KOPT-K1 (cell line): Measurements from ENCODE around the gene CD276.
"Not testable (repeated sequence)": the region's sequence is repeated elsewhere in the genome, so short reads cannot be mapped to it uniquely, and the experiment has no call there.

Source experiments
- H3K27ac ChIP-seq: fragments of 200-600 bp; sonication (generic); 2 replicates; pipeline ENCODE4 v1.5.1; 2016; ENCODE audit warnings: antibody characterized with exemption, mild to moderate bottlenecking, low read depth, low read length; ENCODE audit not compliant: poor library complexity, severe bottlenecking
- H3K36me3 ChIP-seq: fragments of 200-600 bp; sonication (generic); 2 replicates; pipeline ENCODE4 v1.5.1; 2017; ENCODE audit warnings: antibody characterized with exemption, mild to moderate bottlenecking, low read length, moderate library complexity; ENCODE audit not compliant: insufficient read depth
- H3K9me3 ChIP-seq: fragments of 200-600 bp; sonication (generic); 2 replicates; pipeline ENCODE4 v1.5.1; 2017; ENCODE audit warnings: antibody characterized with exemption, low read length, mild to moderate bottlenecking; ENCODE audit not compliant: insufficient read depth, poor library complexity, severe bottlenecking

The CD276 gene

DNA sequence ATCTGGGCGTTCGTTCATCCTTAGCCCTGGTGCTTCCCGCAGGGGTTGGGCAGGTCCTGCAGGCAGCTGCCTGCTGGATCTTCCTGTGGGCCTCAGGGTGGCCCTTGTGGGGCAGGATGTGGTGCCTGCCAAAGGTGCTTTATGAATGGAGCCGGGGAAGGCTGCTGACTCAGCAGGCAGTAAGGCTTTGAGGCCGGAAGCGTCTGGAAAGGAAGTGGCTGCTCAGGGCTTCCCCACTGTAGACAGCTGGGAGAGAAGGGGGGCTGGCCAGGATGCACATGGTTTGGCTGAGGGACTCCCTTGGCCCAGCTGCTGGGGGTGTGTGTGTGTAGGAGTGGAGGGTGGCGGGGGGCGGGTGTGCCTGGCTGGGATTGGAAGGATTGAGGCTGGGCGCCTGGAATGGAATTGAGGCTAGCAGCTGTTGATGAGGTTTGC is 12.9 kb downstream of the CD276 start:
- Histone ChIP-seq H3K27ac (no peak overlapping the region), H3K36me3 (no peaks in the 10 kb centered on the region), H3K9me3 (no peaks in the 10 kb centered on the region)

DNA sequence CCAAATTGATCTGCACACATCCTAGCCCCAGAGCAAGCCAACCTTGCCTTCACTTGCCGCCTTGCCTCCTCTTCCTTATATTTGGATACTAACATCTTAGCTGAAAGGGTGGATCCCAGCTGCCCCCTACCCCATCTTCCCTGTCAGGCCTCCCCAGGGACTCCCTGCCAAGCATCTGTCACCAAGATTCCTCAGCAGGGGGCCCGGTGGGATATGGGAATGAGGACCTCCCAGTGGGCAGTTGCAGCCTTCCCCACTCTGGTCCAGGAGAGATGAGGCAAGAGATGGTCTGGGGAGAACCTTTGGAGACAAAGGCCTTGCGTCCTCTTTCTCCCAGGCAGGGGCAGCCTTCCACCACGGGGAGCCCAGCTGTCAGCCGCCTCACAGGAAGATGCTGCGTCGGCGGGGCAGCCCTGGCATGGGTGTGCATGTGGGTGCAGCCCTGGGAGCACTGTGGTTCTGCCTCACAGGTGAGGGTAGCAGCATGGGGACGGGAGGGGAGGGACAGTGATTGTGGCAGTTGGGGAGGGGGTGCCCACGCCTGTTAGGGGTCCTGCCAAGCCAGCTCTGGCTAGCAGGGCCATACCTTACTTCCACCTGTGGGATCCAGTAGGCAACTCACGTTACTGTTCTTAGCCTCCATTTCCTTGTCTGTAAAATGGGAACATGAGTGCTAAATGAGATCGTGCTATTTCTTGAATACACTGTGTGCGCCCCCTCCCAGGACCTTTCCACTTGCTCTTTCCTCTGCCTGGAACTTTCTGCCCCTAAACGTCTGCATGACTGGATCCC is 15.3 kb downstream of the CD276 start:
- H3K36me3 ChIP-seq: no peaks in the 10 kb centered on the region
- no peak overlapping the region for H3K27ac ChIP-seq
- no peaks in the 10 kb centered on the region for H3K9me3 ChIP-seq

DNA sequence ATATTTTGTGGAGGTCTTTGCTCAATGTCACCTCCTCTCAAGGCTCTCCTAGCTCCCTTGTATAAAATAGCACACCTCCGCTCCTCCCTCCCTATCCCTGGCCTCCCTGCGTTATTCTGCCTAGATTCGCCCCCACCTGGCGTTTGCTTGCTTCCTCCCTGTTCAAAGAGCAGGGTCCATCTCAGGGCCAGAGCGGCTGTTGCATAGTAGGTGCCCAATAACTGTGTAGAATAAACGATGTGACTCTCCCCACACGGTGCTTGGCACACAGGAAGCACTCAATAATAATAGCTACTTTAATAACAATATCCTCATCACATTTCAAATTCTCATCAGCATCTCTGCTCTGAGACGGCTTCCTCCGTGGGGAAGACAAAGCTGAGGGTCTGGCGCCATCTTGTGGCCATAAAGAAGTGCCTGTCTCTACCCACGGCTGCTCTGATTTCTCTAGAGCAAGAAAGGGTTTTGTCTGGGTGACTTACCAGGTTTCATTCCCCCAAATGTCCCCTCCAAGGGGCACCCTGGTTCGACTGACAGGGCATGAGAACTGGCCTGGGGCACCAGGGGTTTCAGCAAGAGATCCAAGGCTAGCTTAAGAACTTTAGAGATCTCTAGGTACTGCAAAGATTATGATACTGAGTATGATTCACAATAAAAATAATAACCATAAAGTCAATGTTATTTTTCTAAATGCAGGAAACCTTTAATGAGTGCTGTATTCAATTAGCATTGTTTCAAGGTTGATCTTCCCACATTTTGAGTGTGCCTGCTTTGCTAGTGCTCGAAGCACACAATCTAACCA is 16.1 kb downstream of the CD276 start:
- Histone ChIP-seq H3K36me3 (no peaks in the 10 kb centered on the region), H3K27ac (no peak overlapping the region), H3K9me3 (no peaks in the 10 kb centered on the region)

DNA sequence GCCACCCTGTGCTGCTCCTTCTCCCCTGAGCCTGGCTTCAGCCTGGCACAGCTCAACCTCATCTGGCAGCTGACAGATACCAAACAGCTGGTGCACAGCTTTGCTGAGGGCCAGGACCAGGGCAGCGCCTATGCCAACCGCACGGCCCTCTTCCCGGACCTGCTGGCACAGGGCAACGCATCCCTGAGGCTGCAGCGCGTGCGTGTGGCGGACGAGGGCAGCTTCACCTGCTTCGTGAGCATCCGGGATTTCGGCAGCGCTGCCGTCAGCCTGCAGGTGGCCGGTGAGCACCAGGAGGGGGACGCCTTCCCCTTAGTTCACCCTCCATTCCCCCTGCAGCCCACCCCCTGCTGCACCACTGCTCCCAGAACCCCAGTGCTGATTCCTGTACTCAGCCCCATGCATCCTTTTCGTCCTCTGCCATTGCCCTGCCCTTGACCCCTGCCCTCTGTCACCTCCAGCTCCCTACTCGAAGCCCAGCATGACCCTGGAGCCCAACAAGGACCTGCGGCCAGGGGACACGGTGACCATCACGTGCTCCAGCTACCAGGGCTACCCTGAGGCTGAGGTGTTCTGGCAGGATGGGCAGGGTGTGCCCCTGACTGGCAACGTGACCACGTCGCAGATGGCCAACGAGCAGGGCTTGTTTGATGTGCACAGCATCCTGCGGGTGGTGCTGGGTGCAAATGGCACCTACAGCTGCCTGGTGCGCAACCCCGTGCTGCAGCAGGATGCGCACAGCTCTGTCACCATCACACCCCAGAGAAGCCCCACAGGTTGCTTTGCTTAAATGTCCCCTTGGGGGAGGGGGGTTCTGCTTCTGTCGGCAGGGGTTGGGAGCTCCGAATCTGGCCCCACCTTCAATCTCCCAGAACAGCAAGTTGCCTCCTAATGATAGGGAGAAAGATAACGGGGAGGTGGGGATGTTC is 18.4 kb downstream of the CD276 start:
- H3K36me3 ChIP-seq, H3K27ac ChIP-seq, H3K9me3 ChIP-seq: not testable (repeated sequence)

DNA sequence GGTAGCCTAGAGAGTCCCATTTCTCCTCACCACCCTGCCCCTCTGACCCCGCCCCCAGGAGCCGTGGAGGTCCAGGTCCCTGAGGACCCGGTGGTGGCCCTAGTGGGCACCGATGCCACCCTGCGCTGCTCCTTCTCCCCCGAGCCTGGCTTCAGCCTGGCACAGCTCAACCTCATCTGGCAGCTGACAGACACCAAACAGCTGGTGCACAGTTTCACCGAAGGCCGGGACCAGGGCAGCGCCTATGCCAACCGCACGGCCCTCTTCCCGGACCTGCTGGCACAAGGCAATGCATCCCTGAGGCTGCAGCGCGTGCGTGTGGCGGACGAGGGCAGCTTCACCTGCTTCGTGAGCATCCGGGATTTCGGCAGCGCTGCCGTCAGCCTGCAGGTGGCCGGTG is 19.4 kb downstream of the CD276 start:
- not testable (repeated sequence) for H3K36me3 ChIP-seq, H3K27ac ChIP-seq, H3K9me3 ChIP-seq

DNA sequence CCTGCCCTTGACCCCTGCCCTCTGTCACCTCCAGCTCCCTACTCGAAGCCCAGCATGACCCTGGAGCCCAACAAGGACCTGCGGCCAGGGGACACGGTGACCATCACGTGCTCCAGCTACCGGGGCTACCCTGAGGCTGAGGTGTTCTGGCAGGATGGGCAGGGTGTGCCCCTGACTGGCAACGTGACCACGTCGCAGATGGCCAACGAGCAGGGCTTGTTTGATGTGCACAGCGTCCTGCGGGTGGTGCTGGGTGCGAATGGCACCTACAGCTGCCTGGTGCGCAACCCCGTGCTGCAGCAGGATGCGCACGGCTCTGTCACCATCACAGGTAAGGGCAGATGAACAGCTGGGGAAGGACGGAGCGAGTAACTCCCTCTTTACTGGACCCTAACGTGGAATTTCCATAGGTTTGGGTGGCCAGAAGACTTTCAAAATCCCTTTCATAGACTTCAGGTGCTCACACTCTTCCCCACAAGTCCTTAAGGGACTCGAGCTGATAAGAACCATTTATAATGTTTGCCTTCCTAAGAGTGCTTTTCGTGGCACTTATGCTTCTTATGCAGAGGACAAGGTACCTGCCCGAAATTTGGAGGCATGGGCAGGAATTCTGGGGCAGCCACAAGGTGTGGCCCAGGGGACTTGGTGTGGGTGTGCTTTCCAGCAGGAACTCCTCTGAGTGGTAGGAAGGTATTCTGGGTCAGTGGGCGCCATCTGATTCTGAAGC is 20.1 kb downstream of the CD276 start:
- not testable (repeated sequence) for H3K36me3 ChIP-seq, H3K9me3 ChIP-seq, H3K27ac ChIP-seq

DNA sequence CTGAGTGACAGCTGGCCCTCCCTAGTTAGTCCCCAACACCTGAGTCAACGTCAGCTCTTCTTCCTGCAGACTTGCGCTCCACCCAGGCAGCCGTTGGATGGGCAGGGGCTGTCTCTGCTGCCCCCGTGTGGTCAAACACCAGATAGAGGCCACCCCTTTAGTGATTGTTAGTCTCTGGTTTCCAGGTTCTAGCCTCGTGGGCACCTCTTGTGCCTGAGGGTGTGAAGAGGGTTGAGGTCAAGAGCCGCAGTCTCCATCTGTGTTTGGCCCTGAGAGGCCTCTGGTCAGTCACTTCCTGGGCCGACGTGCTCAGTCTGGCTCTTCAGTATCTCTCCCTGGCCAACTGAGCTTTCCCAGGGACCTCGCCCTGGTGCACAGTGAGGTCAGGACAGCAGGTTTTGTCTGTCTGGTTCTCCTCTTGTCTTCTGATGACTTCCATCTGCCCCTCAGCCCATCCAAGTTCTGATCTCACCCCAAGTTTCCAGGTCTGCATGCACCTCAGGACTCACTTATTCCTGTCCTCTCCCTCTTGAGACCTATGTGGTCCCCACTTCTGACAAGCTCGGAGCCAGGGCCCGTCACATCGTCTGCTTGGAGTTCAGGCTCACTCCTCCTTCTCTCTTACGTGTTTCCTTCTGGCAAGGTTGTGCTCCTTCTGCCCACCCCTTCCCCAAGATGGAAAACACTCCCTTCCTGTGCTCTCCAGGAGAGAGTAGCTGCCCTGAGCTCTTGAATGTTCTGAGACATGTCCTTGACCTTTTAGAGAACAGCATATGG is 20.9 kb downstream of the CD276 start:
- Histone ChIP-seq H3K36me3 (no peaks in the 10 kb centered on the region), H3K9me3 (no peaks in the 10 kb centered on the region), H3K27ac (no peak overlapping the region)

DNA sequence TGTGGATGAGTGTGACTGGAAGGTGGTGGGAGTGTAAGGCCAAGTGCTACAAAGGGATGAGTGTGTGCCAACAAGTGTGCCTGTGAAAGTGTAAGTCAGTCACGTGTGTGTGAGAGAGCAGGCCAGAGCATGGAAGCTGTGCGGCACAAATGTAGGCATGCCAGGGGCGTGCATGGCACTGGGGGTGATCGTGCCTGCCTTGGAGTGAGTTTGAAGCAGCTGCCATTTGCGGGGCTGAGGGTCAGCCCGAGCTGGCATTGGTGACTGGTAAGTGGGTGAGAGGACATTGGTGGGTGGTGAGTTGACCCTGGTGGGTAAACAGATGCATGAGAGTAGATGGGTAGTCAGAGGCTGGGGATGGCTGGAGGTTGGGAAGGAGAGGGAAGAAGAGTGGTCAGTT is 24.5 kb downstream of the CD276 start:
- H3K36me3 ChIP-seq: no peaks in the 10 kb centered on the region
- no peak overlapping the region for H3K27ac ChIP-seq
- no peaks in the 10 kb centered on the region for H3K9me3 ChIP-seq

DNA sequence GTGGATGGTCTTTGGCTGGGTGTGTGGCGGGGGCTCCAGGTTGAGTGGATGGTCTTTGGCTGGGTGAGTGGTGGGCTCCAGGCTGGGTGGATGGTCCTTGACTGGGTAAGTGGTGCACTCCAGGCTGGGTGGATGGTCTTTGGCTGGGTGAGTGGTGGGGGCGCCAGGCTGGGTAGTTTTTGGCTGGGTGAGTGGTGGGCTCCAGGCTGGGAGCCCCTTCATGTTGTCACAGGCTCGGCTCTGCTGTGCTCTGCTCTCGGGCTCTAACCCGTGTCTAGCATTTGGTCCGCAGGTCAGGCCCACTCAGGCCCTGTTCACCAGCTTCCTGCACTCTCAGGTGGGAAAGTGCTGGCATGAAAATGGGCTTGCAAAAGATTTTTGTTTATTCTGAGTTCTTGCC is 25.1 kb downstream of the CD276 start:
- H3K36me3 ChIP-seq: no peaks in the 10 kb centered on the region
- H3K27ac ChIP-seq: no peak overlapping the region
- no peaks in the 10 kb centered on the region for H3K9me3 ChIP-seq

DNA sequence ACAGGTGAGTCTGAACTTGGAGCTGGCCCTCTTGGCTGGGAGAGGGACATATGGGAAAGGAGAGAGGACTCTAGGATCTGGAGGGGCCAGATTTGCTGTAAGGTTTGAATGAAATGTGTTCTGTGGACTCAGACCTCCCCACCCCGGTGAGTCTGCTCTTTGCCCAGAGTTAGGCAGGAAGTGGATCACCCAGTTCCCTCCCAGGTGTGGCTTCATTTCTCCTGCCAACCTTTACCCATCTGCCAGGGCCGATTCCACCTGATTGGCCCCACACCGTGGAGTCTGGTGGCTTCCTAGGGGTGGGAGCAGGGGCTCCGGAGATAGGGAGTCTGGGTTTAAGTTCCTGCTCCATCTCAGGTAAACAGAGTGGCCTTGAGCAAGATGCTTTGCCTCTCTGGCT is 25.5 kb downstream of the CD276 start:
- no peaks in the 10 kb centered on the region for H3K36me3 ChIP-seq
- H3K9me3 ChIP-seq: no peaks in the 10 kb centered on the region
- H3K27ac ChIP-seq: no peak overlapping the region

DNA sequence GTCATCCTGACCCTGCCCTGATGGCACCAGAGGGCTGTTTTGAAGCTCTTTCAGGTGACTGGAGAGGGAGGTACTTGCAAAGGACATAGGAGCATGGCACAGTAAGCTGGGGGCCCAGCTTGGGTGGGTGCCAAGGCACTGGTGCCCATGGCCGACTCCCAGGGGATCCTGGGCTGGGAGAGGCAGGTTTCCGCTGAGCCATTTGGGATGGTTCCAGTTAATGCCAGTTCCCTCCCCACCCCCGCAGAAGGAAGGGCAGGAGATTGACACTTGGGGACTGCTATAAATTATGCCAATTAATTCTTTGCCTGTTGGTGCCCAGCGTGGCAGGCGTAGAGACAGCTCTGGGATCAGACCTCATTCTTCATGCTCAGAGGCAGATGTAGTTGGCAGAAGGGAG is 26.1 kb downstream of the CD276 start:
- Histone ChIP-seq H3K36me3 (no peaks in the 10 kb centered on the region), H3K27ac (no peak overlapping the region), H3K9me3 (no peaks in the 10 kb centered on the region)

DNA sequence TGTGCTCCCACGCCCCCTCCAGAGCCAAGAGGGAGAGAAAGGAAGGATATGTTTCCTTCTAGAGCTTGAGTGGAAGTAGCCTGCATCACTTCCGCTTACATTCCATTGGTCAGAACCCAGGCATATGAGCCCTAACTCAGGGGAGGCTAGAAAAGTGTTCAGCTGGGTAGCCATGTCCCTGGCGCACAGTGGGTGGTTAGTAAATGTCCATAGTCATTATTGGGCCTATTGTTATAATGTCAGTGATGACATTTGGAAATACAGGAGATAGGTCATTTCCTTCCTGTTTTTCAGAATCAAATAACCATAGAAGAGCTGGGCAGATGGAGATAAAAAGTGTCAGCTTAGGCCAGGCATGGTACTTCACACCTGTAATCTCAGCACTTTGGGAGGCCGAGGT is 27.3 kb downstream of the CD276 start:
- no peak overlapping the region for H3K27ac ChIP-seq
- no peaks in the 10 kb centered on the region for H3K9me3 ChIP-seq
- H3K36me3 ChIP-seq: no peaks in the 10 kb centered on the region

DNA sequence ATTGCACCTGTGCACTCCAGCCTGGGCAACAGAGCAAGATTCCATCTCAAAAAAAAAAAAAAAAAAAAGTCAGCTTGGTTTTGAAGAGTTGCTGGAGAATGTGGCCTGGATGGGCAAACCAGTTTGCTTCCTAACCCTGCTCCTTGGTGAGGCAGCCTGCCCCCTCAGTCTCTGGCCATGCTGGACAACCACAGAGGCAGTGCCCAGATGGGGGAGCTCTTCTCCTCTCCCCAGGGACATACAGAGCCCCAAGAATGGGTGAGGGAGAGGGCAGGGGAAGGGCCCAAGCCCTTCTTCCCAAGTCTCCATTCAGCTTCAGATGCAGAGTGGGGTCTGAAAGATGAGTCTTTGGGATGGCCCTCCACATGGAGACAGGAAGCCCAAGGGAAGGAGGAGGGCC is 27.9 kb downstream of the CD276 start:
- Histone ChIP-seq H3K9me3 (no peaks in the 10 kb centered on the region), H3K27ac (no peak overlapping the region), H3K36me3 (no peaks in the 10 kb centered on the region)

DNA sequence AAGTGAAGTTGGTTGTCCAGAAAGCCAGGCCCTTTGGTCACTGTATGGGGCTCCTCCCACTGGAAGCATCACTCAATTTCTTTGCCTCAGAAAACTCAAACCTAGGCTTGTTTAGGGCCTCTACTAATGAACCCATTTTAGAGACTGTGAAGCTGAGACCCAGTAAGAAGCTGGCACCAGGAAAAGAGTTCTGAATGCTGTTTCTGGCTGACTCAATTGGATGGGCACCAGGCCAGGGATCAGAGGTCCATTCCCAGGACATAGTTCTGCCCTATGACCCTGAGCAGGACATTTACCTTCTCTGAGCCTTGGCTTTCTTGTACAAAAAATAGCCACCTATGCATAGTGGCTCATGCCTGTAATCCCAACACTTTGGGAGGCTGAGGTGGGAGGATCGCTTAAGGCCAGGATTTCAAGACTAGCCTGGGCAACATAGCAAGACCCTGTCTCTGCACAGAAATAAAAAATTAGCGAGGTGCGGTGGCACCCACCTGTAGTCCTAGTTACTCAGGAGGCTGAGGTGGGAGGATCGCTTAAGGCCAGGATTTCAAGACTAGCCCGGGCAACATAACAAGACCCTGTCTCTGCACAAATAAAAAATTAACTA is 30.6 kb downstream of the CD276 start:
- H3K27ac ChIP-seq: no peak overlapping the region
- H3K36me3 ChIP-seq: no peaks in the 10 kb centered on the region
- no peaks in the 10 kb centered on the region for H3K9me3 ChIP-seq
